HCT116 (cell line): Measurements from ENCODE around the gene C9orf152. TPM values are rescaled to one million over a fixed set of nuclear protein-coding genes. Genes with fewer than 3 reads are reported as not detected.

Experiments
- ATAC-seq: fragments of 200-7000 bp; cut with Tn5 transposase; 2 replicates; pipeline ENCODE4 v1.9.1; 2020; ENCODE audit warnings: mild to moderate bottlenecking, moderate library complexity
- BruUV-seq: library from RNA; stranded (reverse); fragments of 400-500 nt; replicated peaks from 2 replicates; lab custom pipeline; 2021; lab: Mats Ljungman, UMichigan
- CTCF ChIA-PET: fragments of 300-600 bp; sonication (Branson Sonifier 250); formaldehyde crosslinking; loops from one replicate; lab custom pipeline; 2021; ENCODE audit warnings: antibody characterized with exemption; lab: Charles Lee
- POLR2A ChIA-PET: fragments of 300-600, 350-600 bp; sonication (Branson Sonifier 250); formaldehyde crosslinking; loops from one replicate; lab custom pipeline; 2021; ENCODE audit warnings: antibody characterized with exemption; lab: Charles Lee
- RAD21 ChIA-PET, 2 experiments: fragments of 300-600 bp; sonication (Branson Sonifier 250); formaldehyde crosslinking; loops; one replicate each; lab custom pipeline; 2023; ENCODE audit warnings: low total read pairs in 2 of 2; ENCODE audit not compliant: uncharacterized antibody in 2 of 2, unreplicated experiment in 2 of 2, low non-redundant PET in 1 of 2; lab: Charles Lee
- DNase-seq: peaks from one replicate; pipeline ENCODE4 v3.0.0-alpha.2; 2010; ENCODE audit warnings: low read depth, low spot score
- H2AFZ ChIP-seq: fragments of 200-600 bp; shearing (Covaris generic), sonication (generic); 2 replicates; pipeline ENCODE4 v1.6.1; 2017; ENCODE audit warnings: low read depth, mixed run types, mixed read lengths, antibody characterized with exemption, low read length; ENCODE audit not compliant: poor library complexity, severe bottlenecking
- H3K27ac ChIP-seq: 2 replicates; pipeline ENCODE4 v1.5.1; 2012; ENCODE audit warnings: low read depth, low read length
- H3K27me3 ChIP-seq: fragments of 200-600 bp; sonication (generic); 2 replicates; pipeline ENCODE4 v1.6.1; 2016; ENCODE audit warnings: mixed run types, low read length, mixed read lengths; ENCODE audit not compliant: insufficient read depth
- H3K36me3 ChIP-seq, 2 experiments: fragments of 200-500 bp in 1 of 2; fragments of 200-600 bp in 1 of 2; sonication (Bioruptor generic) in 1 of 2; sonication (generic) in 1 of 2; 2 replicates each; pipeline versions ENCODE4 v1.5.1 to v1.6.1; 2014 to 2016; ENCODE audit warnings: low read length in 2 of 2, inconsistent platforms in 1 of 2, mixed read lengths in 1 of 2, mixed run types in 1 of 2; ENCODE audit not compliant: insufficient read depth in 2 of 2, control insufficient read depth in 1 of 2
- H3K4me1 ChIP-seq, 2 experiments: fragments of 200-600 bp in 1 of 2; sonication (generic) in 1 of 2; 2 replicates each; pipeline versions ENCODE4 v1.5.1 to v1.6.1; 2012 to 2017; ENCODE audit warnings: low read length in 2 of 2, inconsistent platforms in 1 of 2, mild to moderate bottlenecking in 1 of 2, mixed read lengths in 1 of 2, mixed run types in 1 of 2, moderate library complexity in 1 of 2; ENCODE audit not compliant: insufficient read depth in 2 of 2, control insufficient read depth in 1 of 2
- H3K4me2 ChIP-seq: fragments of 200-600 bp; sonication (generic); 2 replicates; pipeline ENCODE4 v1.6.1; 2017; ENCODE audit warnings: mixed run types, low read length, mixed read lengths
- H3K4me3 ChIP-seq, 2 experiments: fragments of 200-600 bp in 1 of 2; sonication (generic) in 1 of 2; replicated peaks in 1 of 2; 2 replicates each; pipeline ENCODE4 v1.5.1; 2011 to 2016; ENCODE audit warnings: low read length in 2 of 2, control low read depth in 1 of 2, low read depth in 1 of 2, mild to moderate bottlenecking in 1 of 2, mixed read lengths in 1 of 2, mixed run types in 1 of 2
- H3K79me2 ChIP-seq: fragments of 200-600 bp; sonication (generic); 2 replicates; pipeline ENCODE4 v1.6.1; 2017; ENCODE audit warnings: mild to moderate bottlenecking, mixed run types, low read length, moderate library complexity, mixed read lengths; ENCODE audit not compliant: insufficient read depth
- H3K9ac ChIP-seq: fragments of 200-600 bp; sonication (generic); 2 replicates; pipeline ENCODE4 v1.6.1; 2016; ENCODE audit warnings: low read length, mixed read lengths
- H3K9me2 ChIP-seq: fragments of 200-600 bp; sonication (generic), shearing (Covaris generic); 2 replicates; pipeline ENCODE4 v1.6.1; 2017; ENCODE audit warnings: mixed run types, mild to moderate bottlenecking, moderate library complexity; ENCODE audit not compliant: insufficient read depth
- H3K9me3 ChIP-seq, 2 experiments: fragments of 200-500 bp in 1 of 2; fragments of 200-600 bp in 1 of 2; sonication (Bioruptor generic) in 1 of 2; sonication (generic) in 1 of 2; 2 replicates each; pipeline ENCODE4 v1.6.1; 2014 to 2017; ENCODE audit warnings: low read length in 2 of 2, mixed read lengths in 2 of 2, inconsistent platforms in 1 of 2, low read depth in 1 of 2, mild to moderate bottlenecking in 1 of 2, mixed run types in 1 of 2, moderate library complexity in 1 of 2; ENCODE audit not compliant: control insufficient read depth in 1 of 2, insufficient read depth in 1 of 2
- H4K20me1 ChIP-seq: fragments of 200-600 bp; sonication (generic), shearing (Covaris generic); 2 replicates; pipeline ENCODE4 v1.6.1; 2017; ENCODE audit warnings: mixed run types, mild to moderate bottlenecking, moderate library complexity; ENCODE audit not compliant: insufficient read depth
- CEBPB ChIP-seq: IDR thresholded peaks from 2 replicates; pipeline ENCODE4 v1.6.1; 2012; ENCODE audit warnings: low read depth
- CTCF ChIP-seq, 3 experiments: fragments of 200-600 bp in 1 of 3; sonication (generic) in 1 of 3; IDR thresholded peaks in 2 of 3; conservative IDR thresholded peaks in 1 of 3; 2 replicates each; pipeline ENCODE4 v1.5.1; 2012 to 2017; ENCODE audit warnings: low read depth in 2 of 3, low read length in 2 of 3, antibody characterized with exemption in 1 of 3, borderline replicate concordance in 1 of 3, control low read depth in 1 of 3, mild to moderate bottlenecking in 1 of 3, mixed read lengths in 1 of 3, mixed run types in 1 of 3, moderate library complexity in 1 of 3; ENCODE audit not compliant: insufficient read depth in 1 of 3
- EGR1 ChIP-seq: IDR thresholded peaks from 2 replicates; pipeline ENCODE4 v1.6.1; 2012; ENCODE audit warnings: low read depth
- ELF1 ChIP-seq: IDR thresholded peaks from 2 replicates; pipeline ENCODE4 v1.6.1; 2012; ENCODE audit warnings: low read depth, borderline replicate concordance
- EZH2 ChIP-seq: fragments of 200-600 bp; sonication (generic); IDR thresholded peaks from 2 replicates; pipeline ENCODE4 v1.6.1; 2017; ENCODE audit warnings: antibody characterized with exemption, mixed run types
- EZH2phosphoT487 ChIP-seq: fragments of 200-600 bp; IDR thresholded peaks from 2 replicates; pipeline ENCODE4 v1.6.1; 2018; ENCODE audit warnings: antibody characterized with exemption, borderline replicate concordance
- FOSL1 ChIP-seq: IDR thresholded peaks from 2 replicates; pipeline ENCODE4 v1.6.1; 2012; ENCODE audit warnings: low read depth
- MAX ChIP-seq: IDR thresholded peaks from 2 replicates; pipeline ENCODE4 v1.6.1; 2012
- POLR2A ChIP-seq: IDR thresholded peaks from 2 replicates; pipeline ENCODE4 v1.7.0; 2011; ENCODE audit warnings: borderline replicate concordance; ENCODE audit not compliant: insufficient read depth, insufficient read length; ENCODE audit errors: extremely low read depth
- POLR2AphosphoS5 ChIP-seq: IDR thresholded peaks from 2 replicates; pipeline ENCODE4 v1.6.1; 2011; ENCODE audit warnings: mild to moderate bottlenecking, low read depth, low read length, moderate library complexity
- RAD21 ChIP-seq: IDR thresholded peaks from 2 replicates; pipeline ENCODE4 v1.6.1; 2012; ENCODE audit warnings: low read depth, mild to moderate bottlenecking
- SIN3A ChIP-seq: IDR thresholded peaks from 2 replicates; pipeline ENCODE4 v1.6.1; 2012; ENCODE audit warnings: low read depth
- SP1 ChIP-seq: IDR thresholded peaks from 2 replicates; pipeline ENCODE4 v1.6.1; 2012; ENCODE audit warnings: low read depth
- TCF7L2 ChIP-seq: IDR thresholded peaks from 2 replicates; pipeline ENCODE4 v1.7.0; 2011; ENCODE audit warnings: borderline replicate concordance, inconsistent platforms; ENCODE audit not compliant: insufficient read depth, insufficient read length; ENCODE audit errors: extremely low read depth
- YY1 ChIP-seq: IDR thresholded peaks from 2 replicates; pipeline ENCODE4 v1.6.1; 2011; ENCODE audit warnings: low read length, low read depth, moderate library complexity, mild to moderate bottlenecking; ENCODE audit not compliant: insufficient replicate concordance; ENCODE audit errors: extremely low read depth
- ZBTB33 ChIP-seq: IDR thresholded peaks from 2 replicates; pipeline ENCODE4 v1.6.1; 2011; ENCODE audit warnings: mild to moderate bottlenecking, low read length, moderate library complexity; ENCODE audit not compliant: insufficient replicate concordance; ENCODE audit errors: extremely low read depth
- ZFX ChIP-seq: fragments of 450-650 bp; IDR thresholded peaks from 2 replicates; pipeline ENCODE4 v1.6.1; 2017
- intact Hi-C: fragments of 100-400 bp; cut with micrococcal nuclease; formaldehyde crosslinking; loops from 2 replicates; pipeline ENCODE4 v1.10.0; 2022
- total RNA-seq: library from RNA; stranded (reverse); gene quantifications from one replicate; pipeline ENCODE4 v1.2.1, GENCODE V29; 2021; ENCODE audit not compliant: unreplicated experiment
- TF ChIP-seq, protein P1 (sequence below): IDR thresholded peaks from 2 replicates; pipeline ENCODE4 v1.6.1; 2012; ENCODE audit warnings: low read depth

C9orf152 gene
- total RNA-seq, 1 experiment from 2014 or later = not detected

GRCh38 chr9:110178281-110178680 is 29.7 kb downstream of the C9orf152 start:
- no peak overlapping the region for H3K9ac ChIP-seq
- CTCF ChIA-PET = no interaction called here
- TF ChIP-seq, protein P1, sequence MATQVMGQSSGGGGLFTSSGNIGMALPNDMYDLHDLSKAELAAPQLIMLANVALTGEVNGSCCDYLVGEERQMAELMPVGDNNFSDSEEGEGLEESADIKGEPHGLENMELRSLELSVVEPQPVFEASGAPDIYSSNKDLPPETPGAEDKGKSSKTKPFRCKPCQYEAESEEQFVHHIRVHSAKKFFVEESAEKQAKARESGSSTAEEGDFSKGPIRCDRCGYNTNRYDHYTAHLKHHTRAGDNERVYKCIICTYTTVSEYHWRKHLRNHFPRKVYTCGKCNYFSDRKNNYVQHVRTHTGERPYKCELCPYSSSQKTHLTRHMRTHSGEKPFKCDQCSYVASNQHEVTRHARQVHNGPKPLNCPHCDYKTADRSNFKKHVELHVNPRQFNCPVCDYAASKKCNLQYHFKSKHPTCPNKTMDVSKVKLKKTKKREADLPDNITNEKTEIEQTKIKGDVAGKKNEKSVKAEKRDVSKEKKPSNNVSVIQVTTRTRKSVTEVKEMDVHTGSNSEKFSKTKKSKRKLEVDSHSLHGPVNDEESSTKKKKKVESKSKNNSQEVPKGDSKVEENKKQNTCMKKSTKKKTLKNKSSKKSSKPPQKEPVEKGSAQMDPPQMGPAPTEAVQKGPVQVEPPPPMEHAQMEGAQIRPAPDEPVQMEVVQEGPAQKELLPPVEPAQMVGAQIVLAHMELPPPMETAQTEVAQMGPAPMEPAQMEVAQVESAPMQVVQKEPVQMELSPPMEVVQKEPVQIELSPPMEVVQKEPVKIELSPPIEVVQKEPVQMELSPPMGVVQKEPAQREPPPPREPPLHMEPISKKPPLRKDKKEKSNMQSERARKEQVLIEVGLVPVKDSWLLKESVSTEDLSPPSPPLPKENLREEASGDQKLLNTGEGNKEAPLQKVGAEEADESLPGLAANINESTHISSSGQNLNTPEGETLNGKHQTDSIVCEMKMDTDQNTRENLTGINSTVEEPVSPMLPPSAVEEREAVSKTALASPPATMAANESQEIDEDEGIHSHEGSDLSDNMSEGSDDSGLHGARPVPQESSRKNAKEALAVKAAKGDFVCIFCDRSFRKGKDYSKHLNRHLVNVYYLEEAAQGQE = no peak
- no peak for TF ChIP-seq SP1
- no peak for TF ChIP-seq EGR1
- no peak for TF ChIP-seq ELF1
- no peak for TF ChIP-seq TCF7L2
- TF ChIP-seq ZFX = no peak
- no peak for TF ChIP-seq POLR2AphosphoS5
- no peak for TF ChIP-seq POLR2A
- TF ChIP-seq MAX = no peak
- TF ChIP-seq ZBTB33 = no peak
- no peak for TF ChIP-seq FOSL1
- no peak for TF ChIP-seq CEBPB
- TF ChIP-seq SIN3A = no peak
- no peak for TF ChIP-seq CTCF (IDR thresholded peaks at IDR 0.05 in 2 of 3, conservative IDR thresholded peaks at IDR 0.05 in 1 of 3; ENCODE audit: borderline replicate concordance in 1 of 3, insufficient read depth in 1 of 3, low read depth in 2 of 3, low read length in 2 of 3)
- no peak for TF ChIP-seq EZH2
- no peak for TF ChIP-seq RAD21
- no peak for TF ChIP-seq YY1
- TF ChIP-seq EZH2phosphoT487 = no peak
- TF ChIP-seq, all 23 proteins: peak for 0
- no TSS peak for BruUV-seq
- no peaks in the 10 kb centered on the region for H3K9me3 ChIP-seq
- no peak overlapping the region for H3K4me3 ChIP-seq
- no peak overlapping the region for H3K4me2 ChIP-seq
- no peak overlapping the region for H3K27ac ChIP-seq
- DNase-seq (no peak), ATAC-seq (no peak)
- POLR2A ChIA-PET = no interaction called here
- H2AFZ ChIP-seq = no peak overlapping the region
- intact Hi-C loops = no loop called here
- no peaks in the 10 kb centered on the region for H3K36me3 ChIP-seq
- no peaks in the 10 kb centered on the region for H3K79me2 ChIP-seq
- H3K9me2 ChIP-seq = no peaks in the 10 kb centered on the region
- H3K27me3 ChIP-seq = no peaks in the 10 kb centered on the region
- H4K20me1 ChIP-seq = no peaks in the 10 kb centered on the region
- RAD21 ChIA-PET = interaction anchor here in 1 of 2 experiments (0.6 kb wide), 1 partner anchor 604 kb away, joined by 3 read pairs; no protein-coding TSS in a partner anchor
- peaks cover 0 to 19% of the 10 kb centered on the region in 2 experiments; a peak in 2 of 4 replicates for H3K4me1 ChIP-seq
